Cardiac muscle cell (in vitro differentiated cells and primary cell): ENCODE results near the gene ERC2. TPM values are rescaled to one million over a fixed set of nuclear protein-coding genes. Genes with fewer than 3 reads are reported as not detected.

Experiments
- DNase-seq, 2 donors: peaks; one replicate each; pipeline versions ENCODE4 v3.0.0 to v3.0.0-alpha.2; 2010 to 2017; ENCODE audit warnings: low read depth in 1 of 2, low spot score in 1 of 2
- H3K27ac ChIP-seq: fragments of 200-600 bp; sonication (generic); 2 replicates; pipeline ENCODE4 v1.5.1; 2016
- H3K27me3 ChIP-seq: fragments of 200-600 bp; sonication (generic); 2 replicates; pipeline ENCODE4 v1.6.0; 2016; ENCODE audit warnings: control low read depth
- H3K36me3 ChIP-seq: fragments of 200-600 bp; sonication (generic); 2 replicates; pipeline ENCODE4 v1.5.1; 2016; ENCODE audit warnings: control low read depth
- H3K4me1 ChIP-seq: fragments of 200-600 bp; sonication (generic); 2 replicates; pipeline ENCODE4 v1.8.1; 2017; ENCODE audit warnings: low read depth, mild to moderate bottlenecking, mixed run types
- H3K4me3 ChIP-seq: fragments of 200-600 bp; sonication (generic); 2 replicates; pipeline ENCODE4 v1.5.1; 2016; ENCODE audit warnings: mild to moderate bottlenecking
- H3K9me3 ChIP-seq: fragments of 200-600 bp; sonication (generic); 2 replicates; pipeline ENCODE4 v1.5.1; 2017; ENCODE audit warnings: low read depth, mild to moderate bottlenecking, control low read depth
- CTCF ChIP-seq: IDR thresholded peaks from 2 replicates; pipeline ENCODE4 v1.5.1; 2012; ENCODE audit warnings: low read depth, mild to moderate bottlenecking, low read length
- polyA plus RNA-seq: library from polyadenylated mRNA; unstranded; fragments of >200 nt; fragmentation: Nextera tagmentation; extraction: Ambion mirVana; gene quantifications from 2 replicates; pipeline ENCODE4 v1.2.1, GENCODE V29; 2016
- total RNA-seq: library from RNA; depleted of rRNA; stranded (reverse); fragments of >200 nt; gene quantifications from 2 replicates; pipeline ENCODE4 v1.2.3, GENCODE V29; 2016

Gene ERC2
- total and polyA plus RNA-seq, 2 experiments from 2014 or later = 18.1 to 29.0 TPM

GRCh38 chr3:56131974-56132590, 336.2 kb downstream of the ERC2 start:
- Histone ChIP-seq H3K4me1 (peaks cover 17% of the 10 kb centered on the region), H3K4me3 (no peak overlapping the region), H3K27ac (no peak overlapping the region), H3K36me3 (no peaks in the 10 kb centered on the region), H3K27me3 (no peaks in the 10 kb centered on the region), H3K9me3 (no peaks in the 10 kb centered on the region)
- peak in 1 of 2 donors; percentile 90 for DNase-seq
- no peak for TF ChIP-seq CTCF

DNA sequence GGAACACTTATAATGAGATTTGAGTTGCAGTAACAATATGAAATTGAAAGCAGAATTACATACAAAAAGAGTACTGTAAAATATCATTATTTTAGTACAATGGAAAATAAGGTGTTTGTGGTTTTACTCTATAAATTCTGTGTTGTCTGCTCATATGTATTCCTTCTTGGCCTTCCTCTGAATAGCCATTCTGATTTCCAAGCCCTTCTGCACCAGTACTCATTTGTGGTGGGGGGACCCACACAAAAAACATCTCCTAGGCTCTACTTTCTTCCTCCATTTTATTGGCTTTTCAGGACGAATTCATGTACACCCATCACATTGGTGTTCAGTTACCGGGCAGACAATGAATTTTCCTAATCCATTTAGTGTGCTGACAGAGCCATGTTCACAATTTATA, 338.2 kb downstream of the ERC2 start:
- Histone ChIP-seq H3K36me3 (no peaks in the 10 kb centered on the region), H3K27me3 (no peaks in the 10 kb centered on the region), H3K4me1 (peaks cover 22% of the 10 kb centered on the region), H3K4me3 (no peak overlapping the region), H3K27ac (no peak overlapping the region), H3K9me3 (no peaks in the 10 kb centered on the region)
- no peak for DNase-seq
- no peak for TF ChIP-seq CTCF

- no peaks in the 10 kb centered on the region for H3K9me3 ChIP-seq
- peaks cover 22% of the 10 kb centered on the region for H3K4me1 ChIP-seq
- no peak for DNase-seq
- H3K27ac ChIP-seq = no peak overlapping the region
- no peaks in the 10 kb centered on the region for H3K36me3 ChIP-seq
- no peak for TF ChIP-seq CTCF
- no peaks in the 10 kb centered on the region for H3K27me3 ChIP-seq
- no peak overlapping the region for H3K4me3 ChIP-seq
These were observed 341.6 kb downstream of the ERC2 start for GRCh38 chr3:56126632-56127031.

- no peak for TF ChIP-seq CTCF
- no peaks in the 10 kb centered on the region for H3K27me3 ChIP-seq
- no peak overlapping the region for H3K4me3 ChIP-seq
- H3K4me1 ChIP-seq = peaks cover 22% of the 10 kb centered on the region
- no peak overlapping the region for H3K27ac ChIP-seq
- H3K9me3 ChIP-seq = no peaks in the 10 kb centered on the region
- DNase-seq = peak; percentile 22 to 64
- no peaks in the 10 kb centered on the region for H3K36me3 ChIP-seq
These were observed 342.8 kb downstream of the ERC2 start for GRCh38 chr3:56125358-56126005.

DNA sequence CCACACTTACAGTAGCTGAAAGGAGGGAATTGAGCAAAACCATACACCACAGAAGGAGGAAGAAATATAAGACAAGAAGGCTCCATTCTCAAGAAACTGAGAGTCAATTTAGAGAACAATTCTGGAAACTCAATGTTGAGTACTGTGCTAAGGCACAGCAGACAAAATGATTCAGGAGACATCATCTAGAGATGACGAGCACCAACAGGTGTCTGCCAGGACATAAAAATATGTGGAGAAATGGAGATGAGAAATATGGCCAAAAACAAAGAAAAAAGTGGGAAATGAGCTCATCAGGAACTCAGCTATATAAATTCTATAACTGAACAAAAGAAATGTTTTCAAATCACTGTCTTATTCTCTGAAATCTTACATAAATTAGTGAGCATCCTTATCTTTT, 343.7 kb downstream of the ERC2 start:
- Histone ChIP-seq H3K4me1 (peaks cover 18% of the 10 kb centered on the region), H3K27me3 (no peaks in the 10 kb centered on the region), H3K36me3 (no peaks in the 10 kb centered on the region), H3K27ac (no peak overlapping the region), H3K4me3 (no peak overlapping the region), H3K9me3 (no peaks in the 10 kb centered on the region)
- TF ChIP-seq CTCF = no peak
- DNase-seq = no peak
